HCT116 (cell line): ENCODE measurements around the gene ACACA.

ENCODE experiments used
- EZH2 ChIP-seq: fragments of 200-600 bp; sonication (generic); IDR thresholded peaks from 2 replicates; pipeline ENCODE4 v1.6.1; 2017; ENCODE audit warnings: antibody characterized with exemption, mixed run types
- ZNF274 ChIP-seq: fragments of 200-500 bp; sonication (Bioruptor generic); IDR thresholded peaks from 2 replicates; pipeline ENCODE4 v1.6.1; 2014; ENCODE audit warnings: mild to moderate bottlenecking, low read depth, low read length, inconsistent platforms

- no peak for TF ChIP-seq EZH2
- no peak for TF ChIP-seq ZNF274
Measured at GRCh38 chr17:37365589-37365988, 41.0 kb downstream of the ACACA start.
